Measurements from ENCODE around the gene GAL3ST1. TPM values are rescaled to one million over a fixed set of nuclear protein-coding genes. Genes with fewer than 3 reads are reported as not detected.

Gene GAL3ST1
- total RNA-seq, 2 experiments from 2014 or later, result not detected

DNA sequence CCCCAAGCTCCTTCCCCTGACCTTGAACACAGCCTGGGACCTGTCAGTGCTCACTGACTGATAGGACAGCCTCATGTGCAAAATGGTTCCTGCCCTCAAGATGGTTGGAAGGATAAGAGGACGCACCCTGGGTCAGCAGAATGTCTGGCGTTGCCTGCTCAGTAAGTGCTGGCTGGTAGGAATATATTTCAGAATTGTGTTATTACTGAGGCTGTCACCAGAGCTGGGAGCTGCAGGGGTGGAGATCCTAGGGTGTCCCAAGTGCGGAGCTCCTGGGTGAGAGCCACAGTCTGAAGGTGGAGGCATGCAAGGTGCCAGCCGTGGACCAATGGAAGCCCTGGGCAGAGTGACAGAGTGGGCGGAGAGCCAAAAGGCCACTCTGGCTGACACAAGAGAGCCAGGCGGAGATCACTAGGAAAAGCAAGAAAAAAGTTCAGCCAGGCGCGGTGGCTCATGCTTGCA, 67.9 kb downstream of the GAL3ST1 start:
- no peak overlapping the region for H3K27ac ChIP-seq (ENCODE audit: low read depth, low read length, poor library complexity, severe bottlenecking)
- no peaks in the 10 kb centered on the region for H3K9me3 ChIP-seq (ENCODE audit: low read length)
- no peak for DNase-seq (ENCODE audit: low spot score)
- H3K79me2 ChIP-seq (ENCODE audit: insufficient read depth, low read depth, low read length), result no peaks in the 10 kb centered on the region
- TF ChIP-seq, protein P1, sequence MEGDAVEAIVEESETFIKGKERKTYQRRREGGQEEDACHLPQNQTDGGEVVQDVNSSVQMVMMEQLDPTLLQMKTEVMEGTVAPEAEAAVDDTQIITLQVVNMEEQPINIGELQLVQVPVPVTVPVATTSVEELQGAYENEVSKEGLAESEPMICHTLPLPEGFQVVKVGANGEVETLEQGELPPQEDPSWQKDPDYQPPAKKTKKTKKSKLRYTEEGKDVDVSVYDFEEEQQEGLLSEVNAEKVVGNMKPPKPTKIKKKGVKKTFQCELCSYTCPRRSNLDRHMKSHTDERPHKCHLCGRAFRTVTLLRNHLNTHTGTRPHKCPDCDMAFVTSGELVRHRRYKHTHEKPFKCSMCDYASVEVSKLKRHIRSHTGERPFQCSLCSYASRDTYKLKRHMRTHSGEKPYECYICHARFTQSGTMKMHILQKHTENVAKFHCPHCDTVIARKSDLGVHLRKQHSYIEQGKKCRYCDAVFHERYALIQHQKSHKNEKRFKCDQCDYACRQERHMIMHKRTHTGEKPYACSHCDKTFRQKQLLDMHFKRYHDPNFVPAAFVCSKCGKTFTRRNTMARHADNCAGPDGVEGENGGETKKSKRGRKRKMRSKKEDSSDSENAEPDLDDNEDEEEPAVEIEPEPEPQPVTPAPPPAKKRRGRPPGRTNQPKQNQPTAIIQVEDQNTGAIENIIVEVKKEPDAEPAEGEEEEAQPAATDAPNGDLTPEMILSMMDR (conservative IDR thresholded peaks at IDR 0.05; ENCODE audit: low read length), result no peak
- no peak for TF ChIP-seq EZH2phosphoT487 (IDR thresholded peaks at IDR 0.05; ENCODE audit: borderline replicate concordance, low read depth, low read length)
- H3K36me3 ChIP-seq (ENCODE audit: insufficient read depth, low read length), result no peaks in the 10 kb centered on the region
- no peak overlapping the region for H3K4me3 ChIP-seq (ENCODE audit: low read depth, low read length, poor library complexity, severe bottlenecking)
- intact Hi-C loops (cut with micrococcal nuclease; ENCODE audit: unreplicated experiment), result no loop called here
- ChIA-PET POLR2A (no interaction called here), CTCF (ENCODE audit: unreplicated experiment) (no interaction called here)
- H3K4me1 ChIP-seq (ENCODE audit: insufficient read depth, low read length, poor library complexity, severe bottlenecking), result no peaks in the 10 kb centered on the region
- H2AFZ ChIP-seq (ENCODE audit: low read length), result no peak overlapping the region
- no peak overlapping the region for H3K4me2 ChIP-seq (ENCODE audit: low read length)
- H3K9me2 ChIP-seq (ENCODE audit: insufficient read depth, low read length), result no peaks in the 10 kb centered on the region
- no peaks in the 10 kb centered on the region for H4K20me1 ChIP-seq (ENCODE audit: insufficient read depth, low read length)
- BruUV-seq (replicated peaks), result no TSS peak

Other genes starting within 250 kb of the GAL3ST1 start
- gene TBC1D10A, start 247.7 kb downstream of the GAL3ST1 start, total RNA-seq (2014; rRNA removed; shearing (Covaris generic)), result 15.1 and 15.9 TPM in 2 replicates
- gene TBC1D10A, start 247.7 kb downstream of the GAL3ST1 start, total RNA-seq (2022), result 16.2 and 22.5 TPM in 2 replicates
- gene SF3A1, start 217.8 kb downstream of the GAL3ST1 start, total RNA-seq (2014; rRNA removed; shearing (Covaris generic)), result 44.9 and 71.8 TPM in 2 replicates
- 199 and 200 TPM in 2 replicates for gene SF3A1, start 217.8 kb downstream of the GAL3ST1 start, total RNA-seq (2022)
- 3.4 and 4.7 TPM in 2 replicates for gene CCDC157, start 217.7 kb downstream of the GAL3ST1 start, total RNA-seq (2014; rRNA removed; shearing (Covaris generic))
- 3.1 and 3.3 TPM in 2 replicates for gene CCDC157, start 217.7 kb downstream of the GAL3ST1 start, total RNA-seq (2022)
- 6.9 and 8.0 TPM in 2 replicates for gene RNF215, start 187.3 kb downstream of the GAL3ST1 start, total RNA-seq (2014; rRNA removed; shearing (Covaris generic))
- 12.3 and 13.8 TPM in 2 replicates for gene RNF215, start 187.3 kb downstream of the GAL3ST1 start, total RNA-seq (2022)
- 0.22 and 0.31 TPM in 2 replicates for gene SEC14L2, start 177.6 kb downstream of the GAL3ST1 start, total RNA-seq (2014; rRNA removed; shearing (Covaris generic))
- gene SEC14L2, start 177.6 kb downstream of the GAL3ST1 start, total RNA-seq (2022), result 0.11 and 0.18 TPM in 2 replicates
- gene MTFP1, start 148.9 kb downstream of the GAL3ST1 start, total RNA-seq (2014; rRNA removed; shearing (Covaris generic)), result 70.5 and 81.9 TPM in 2 replicates
- 63.6 and 83.2 TPM in 2 replicates for gene MTFP1, start 148.9 kb downstream of the GAL3ST1 start, total RNA-seq (2022)
- gene SEC14L3, start 102.6 kb downstream of the GAL3ST1 start, total RNA-seq (2014; rRNA removed; shearing (Covaris generic)), result not detected in 2 replicates
- gene SEC14L3, start 102.6 kb downstream of the GAL3ST1 start, total RNA-seq (2022), result not detected in 2 replicates
- gene SEC14L4, start 69.0 kb downstream of the GAL3ST1 start, total RNA-seq (2014; rRNA removed; shearing (Covaris generic)), result not detected in 2 replicates
- not detected in 2 replicates for gene SEC14L4, start 69.0 kb downstream of the GAL3ST1 start, total RNA-seq (2022)
- not detected in 2 replicates for gene SEC14L6, start 27.9 kb downstream of the GAL3ST1 start, total RNA-seq (2014; rRNA removed; shearing (Covaris generic))
- gene SEC14L6, start 27.9 kb downstream of the GAL3ST1 start, total RNA-seq (2022), result not detected in 2 replicates
- 78.2 and 83.4 TPM in 2 replicates for gene PES1, start 17.2 kb upstream of the GAL3ST1 start, total RNA-seq (2014; rRNA removed; shearing (Covaris generic))
- gene PES1, start 17.2 kb upstream of the GAL3ST1 start, total RNA-seq (2022), result 78.5 and 107 TPM in 2 replicates
- gene TCN2, start 32.5 kb upstream of the GAL3ST1 start, total RNA-seq (2014; rRNA removed; shearing (Covaris generic)), result 0.23 TPM in 1 of 2 replicates, not detected in the other
- gene TCN2, start 32.5 kb upstream of the GAL3ST1 start, total RNA-seq (2022), result 3.4 and 3.8 TPM in 2 replicates
- 3.0 and 4.0 TPM in 2 replicates for gene SLC35E4, start 61.1 kb upstream of the GAL3ST1 start, total RNA-seq (2014; rRNA removed; shearing (Covaris generic))
- 2.3 and 3.0 TPM in 2 replicates for gene SLC35E4, start 61.1 kb upstream of the GAL3ST1 start, total RNA-seq (2022)
- 2.2 and 5.0 TPM in 2 replicates for gene DUSP18, start 93.2 kb upstream of the GAL3ST1 start, total RNA-seq (2014; rRNA removed; shearing (Covaris generic))
- 6.4 and 7.5 TPM in 2 replicates for gene DUSP18, start 93.2 kb upstream of the GAL3ST1 start, total RNA-seq (2022)
- gene OSBP2, start 120.2 kb upstream of the GAL3ST1 start, total RNA-seq (2014; rRNA removed; shearing (Covaris generic)), result 0.05 and 0.19 TPM in 2 replicates
- 0.34 and 0.85 TPM in 2 replicates for gene OSBP2, start 120.2 kb upstream of the GAL3ST1 start, total RNA-seq (2022)